LHCN-M2 (cell line): Measurements from ENCODE around the gene FADS2. TPM values are rescaled to one million over a fixed set of nuclear protein-coding genes. Genes with fewer than 3 reads are reported as not detected.

Experiments
- total RNA-seq: library from RNA; depleted of rRNA; stranded (reverse); fragments of >200 nt; gene quantifications from 2 replicates; pipeline ENCODE4 v1.2.3, GENCODE V29; 2014; rRNA removed

The FADS2 gene
- total RNA-seq, 1 experiment from 2014 or later = 45.5 TPM

Other genes with a start within 250 kb of the FADS2 start
- 1.6 and 2.0 TPM in 2 replicates for gene SYT7, start 247.2 kb upstream of the FADS2 start, total RNA-seq
- gene DAGLA, start 147.9 kb upstream of the FADS2 start, total RNA-seq = 3.8 and 4.0 TPM in 2 replicates
- 0.17 and 0.26 TPM in 2 replicates for gene MYRF, start 75.7 kb upstream of the FADS2 start, total RNA-seq
- gene TMEM258, start 35.7 kb upstream of the FADS2 start, total RNA-seq = 46.0 and 58.6 TPM in 2 replicates
- gene FEN1, start 35.4 kb upstream of the FADS2 start, total RNA-seq = 121 and 129 TPM in 2 replicates
- gene FADS1, start 11.3 kb upstream of the FADS2 start, total RNA-seq = 65.0 and 83.9 TPM in 2 replicates
- gene FADS3, start 63.2 kb downstream of the FADS2 start, total RNA-seq = 293 and 313 TPM in 2 replicates
- gene RAB3IL1, start 89.3 kb downstream of the FADS2 start, total RNA-seq = 2.4 and 4.8 TPM in 2 replicates
- gene BEST1, start 122.1 kb downstream of the FADS2 start, total RNA-seq = 3.5 and 7.1 TPM in 2 replicates
- gene FTH1, start 139.3 kb downstream of the FADS2 start, total RNA-seq = 718 and 1,060 TPM in 2 replicates